ENCODE data around the gene TRABD2A.

Gene TRABD2A

GRCh38 chr2:84849271-84849952 lies 31.5 kb downstream of the TRABD2A start:
- DNase-seq: no peak

DNA sequence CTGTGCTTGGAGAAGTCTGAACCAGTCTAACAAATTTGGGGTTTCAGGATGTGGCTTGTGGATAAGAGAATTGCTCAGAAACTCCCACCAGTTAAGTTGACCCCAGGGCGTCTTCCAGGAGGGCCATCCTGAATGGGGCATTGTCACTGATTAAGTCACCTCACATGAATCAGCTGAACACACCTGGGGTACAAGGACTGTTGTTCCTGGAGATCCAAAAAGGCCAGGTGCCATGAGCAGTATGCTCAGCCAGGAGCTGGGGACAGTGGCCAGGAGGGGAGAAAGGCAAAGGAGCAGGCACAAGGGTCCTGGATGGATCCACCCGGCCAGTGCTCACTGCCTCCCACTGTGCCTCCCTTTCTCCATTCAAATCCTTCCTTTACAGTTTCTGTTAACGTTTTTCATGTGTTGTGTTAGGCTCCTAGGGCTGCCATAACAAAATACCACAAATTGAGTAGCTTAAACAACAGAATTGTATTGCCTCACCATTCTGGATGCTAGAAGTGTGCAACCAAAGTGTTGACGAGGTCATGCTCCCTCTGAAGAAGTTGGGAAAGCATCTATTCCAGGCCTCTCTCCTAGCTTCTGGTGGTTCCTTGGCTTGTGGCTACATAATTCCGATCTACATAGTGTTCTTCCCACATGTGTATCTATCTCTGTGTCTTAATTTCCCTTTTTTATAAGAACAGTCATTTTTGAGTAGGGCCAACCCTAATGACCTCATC lies 33.4 kb downstream of the TRABD2A start:
- no peak for DNase-seq

- DNase-seq: no peak
Observed at GRCh38 chr2:84846741-84847142, 34.1 kb downstream of the TRABD2A start.

GRCh38 chr2:84846041-84846663 lies 34.7 kb downstream of the TRABD2A start:
- no peak for DNase-seq

DNA sequence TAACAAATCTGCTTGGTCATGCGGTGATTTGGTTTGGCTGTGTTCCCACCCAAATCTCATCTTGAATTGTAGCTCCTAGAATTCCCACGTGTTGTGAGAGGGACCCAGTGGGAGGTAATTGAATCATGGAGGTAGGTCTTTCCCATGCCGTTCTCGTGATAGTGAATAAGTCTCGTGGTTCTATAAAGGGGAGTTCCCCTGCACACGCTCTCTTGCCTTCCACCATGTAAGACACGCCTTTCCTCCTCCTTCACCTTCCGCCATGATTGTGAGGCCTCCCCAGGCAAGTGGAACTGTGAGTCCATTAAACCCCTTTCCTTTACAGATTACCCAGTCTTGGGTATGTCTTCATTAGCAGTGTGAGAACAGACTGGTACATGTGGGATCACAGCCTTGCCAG lies 36.7 kb downstream of the TRABD2A start:
- no peak for DNase-seq

DNA sequence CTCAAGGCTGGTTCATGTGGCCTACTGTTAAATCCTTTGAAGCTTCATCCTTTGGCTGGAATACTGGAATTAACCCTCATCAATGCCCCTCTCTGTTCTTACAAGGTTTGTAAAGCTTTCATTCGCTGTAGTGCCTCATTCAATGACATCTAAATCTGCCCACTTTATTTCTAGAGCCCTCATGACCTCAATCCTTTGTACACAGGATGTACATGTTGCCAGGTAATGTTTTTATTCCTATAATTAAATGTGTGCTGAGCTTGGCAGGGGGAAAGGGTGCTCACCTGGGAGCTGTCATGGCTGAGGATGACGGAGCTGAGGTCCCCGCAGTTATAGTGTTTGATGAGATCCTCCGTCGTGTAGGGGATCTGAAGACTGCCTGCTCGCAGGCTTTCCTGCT lies 39.3 kb downstream of the TRABD2A start:
- DNase-seq: no peak

DNA sequence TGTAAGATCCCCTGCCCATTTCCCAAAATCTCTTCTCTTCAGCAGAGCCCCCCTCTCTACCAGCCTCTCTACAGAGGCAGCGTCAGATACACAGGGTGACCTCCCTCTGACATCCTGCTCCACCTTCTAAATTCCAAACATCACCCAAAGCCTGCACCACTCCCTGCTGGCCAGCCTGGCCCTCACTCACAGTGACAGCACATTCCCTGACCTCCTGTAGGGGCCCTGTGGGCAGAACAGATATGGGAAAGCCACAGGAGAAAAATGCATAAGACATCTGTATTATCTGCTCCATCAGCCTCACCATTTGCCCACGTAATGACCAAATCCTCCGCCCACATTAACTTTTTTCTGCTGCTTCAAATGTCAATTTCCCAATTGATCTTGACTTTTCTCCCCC lies 40.6 kb downstream of the TRABD2A start:
- DNase-seq: no peak

- DNase-seq: no peak
Observed at GRCh38 chr2:84839851-84840250, 41.0 kb downstream of the TRABD2A start.

DNA sequence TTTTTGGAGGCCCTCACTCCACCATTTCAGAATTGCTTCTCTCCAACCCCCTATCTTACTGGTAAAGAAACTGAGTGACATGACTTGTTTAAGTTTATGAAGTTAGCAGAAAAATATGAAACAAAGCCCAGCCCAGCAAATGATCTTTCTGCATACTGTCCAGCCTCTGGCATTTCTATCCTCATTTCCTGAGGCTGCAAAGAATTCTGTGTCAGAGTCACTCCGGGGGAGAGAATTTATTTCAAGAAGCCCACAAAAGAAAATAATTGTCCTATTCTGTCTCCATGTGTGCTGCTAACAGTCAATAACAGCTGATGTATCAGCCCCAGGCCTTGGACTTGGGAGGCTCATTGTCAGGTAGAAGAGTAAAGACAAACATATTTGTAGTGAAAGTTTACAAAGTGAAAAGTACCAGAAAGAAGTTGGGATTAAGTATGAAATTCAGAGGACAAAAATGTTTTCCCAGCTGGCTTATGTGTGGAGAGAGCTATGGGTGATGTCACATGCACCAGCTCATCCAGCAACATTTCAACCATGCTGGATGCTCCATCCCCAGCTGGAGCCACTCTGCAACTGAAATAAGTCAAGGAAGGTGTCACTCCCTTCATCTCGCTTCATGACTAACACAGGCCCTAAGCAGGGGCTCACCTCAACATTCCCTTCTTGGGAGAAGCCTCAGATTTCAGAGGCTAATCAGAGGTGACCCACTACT lies 42.3 kb downstream of the TRABD2A start:
- DNase-seq: no peak

GRCh38 chr2:84836215-84836614 lies 44.7 kb downstream of the TRABD2A start:
- no peak for DNase-seq

DNA sequence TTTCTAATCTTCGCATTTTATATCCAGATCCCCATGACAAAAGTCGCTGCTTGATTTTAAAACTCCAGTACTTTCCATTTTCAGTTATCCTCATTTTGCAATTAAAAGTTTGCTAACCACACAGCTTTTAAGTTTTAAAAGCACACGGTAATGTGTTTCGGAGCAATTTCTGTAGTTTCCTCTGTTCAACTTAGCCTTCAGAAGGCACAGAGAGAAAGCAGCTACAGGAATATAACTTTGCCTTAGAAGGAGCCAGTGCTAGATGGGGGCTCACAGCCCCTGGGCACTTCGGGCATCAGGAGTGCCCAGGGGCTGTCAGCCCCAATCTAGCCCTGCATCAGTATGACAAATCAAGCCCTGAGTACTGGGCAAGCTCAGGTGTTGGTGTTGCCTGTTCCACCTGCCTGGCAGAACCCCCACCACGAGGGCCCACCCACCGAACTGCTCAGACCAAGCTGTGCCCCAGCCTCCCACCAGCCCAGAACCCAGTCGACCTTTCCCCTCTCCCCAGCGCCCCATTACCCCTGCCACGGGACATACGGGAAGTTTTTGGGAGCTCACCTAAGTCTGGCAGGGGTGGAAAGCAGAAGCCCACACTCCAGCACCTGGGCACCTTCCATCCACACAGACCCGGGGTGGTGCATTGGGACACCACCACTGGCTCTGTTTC lies 47.3 kb downstream of the TRABD2A start:
- no peak for DNase-seq

DNA sequence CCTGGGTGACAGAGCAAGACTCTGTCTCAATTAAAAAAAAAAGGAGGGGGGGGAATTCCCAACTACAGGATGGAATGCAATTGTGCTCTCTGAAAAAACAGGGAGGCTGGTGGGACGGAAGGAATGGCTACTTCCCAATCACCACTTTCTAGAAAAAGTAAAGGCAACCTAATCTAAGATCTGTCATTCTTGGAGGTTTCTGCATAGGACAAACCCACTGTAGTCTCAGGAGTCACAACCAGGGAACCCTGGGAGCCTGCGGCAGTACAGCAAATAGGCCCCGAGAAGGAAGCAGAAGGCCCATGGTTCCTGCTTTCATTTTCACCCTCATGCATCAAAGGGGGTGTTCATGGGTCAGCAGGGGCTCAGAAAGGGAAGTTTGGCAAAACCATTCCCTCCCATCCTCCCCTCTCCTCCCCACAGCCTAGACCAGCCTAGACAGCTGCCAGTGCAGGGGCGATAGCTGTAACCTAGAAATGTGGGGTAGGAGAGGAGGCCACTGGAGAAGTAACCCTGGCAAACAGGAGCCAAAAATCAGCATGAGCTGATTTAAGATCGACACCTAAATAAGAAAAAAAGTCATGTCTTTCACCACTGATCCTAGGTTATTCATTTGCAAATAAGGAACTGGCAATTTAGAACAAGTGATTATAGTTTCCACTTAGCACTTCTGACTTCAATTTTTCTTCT lies 48.0 kb downstream of the TRABD2A start:
- no peak for DNase-seq

DNA sequence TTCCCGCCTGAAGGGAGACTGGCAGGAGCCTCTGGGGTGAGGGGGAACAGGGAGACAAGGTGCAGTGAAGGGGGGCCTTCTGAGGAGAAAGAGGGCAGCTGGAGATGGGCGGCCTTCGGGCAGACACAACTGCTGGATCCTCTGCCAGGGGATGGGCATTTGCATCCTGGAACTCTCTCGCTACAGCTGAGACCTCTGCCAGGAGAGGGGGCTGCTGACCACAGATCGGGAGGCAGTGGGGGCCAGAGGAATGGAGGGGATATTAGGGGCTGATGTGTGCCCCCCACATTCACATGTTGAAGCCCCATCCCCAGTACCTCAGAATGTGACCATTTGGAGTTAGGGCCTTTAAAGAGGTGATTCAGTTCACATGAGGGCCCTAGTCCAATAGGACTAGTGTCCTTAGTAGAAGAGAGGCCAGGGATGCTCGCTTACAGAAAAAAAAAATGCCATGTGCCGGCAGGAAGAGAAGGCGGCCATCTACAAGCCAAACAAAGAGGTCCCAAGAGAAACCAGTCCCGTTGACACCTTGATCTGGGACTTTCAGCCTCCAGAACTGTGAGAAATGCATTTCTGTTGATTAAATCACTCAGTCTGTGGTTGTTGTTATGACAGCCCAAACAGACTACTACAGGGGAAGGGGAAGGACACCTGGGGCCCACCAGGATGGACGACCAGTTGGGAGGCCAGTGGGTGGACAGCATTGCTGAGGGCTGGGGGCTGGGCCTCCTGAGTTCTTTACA lies 50.0 kb downstream of the TRABD2A start:
- DNase-seq: no peak

DNA sequence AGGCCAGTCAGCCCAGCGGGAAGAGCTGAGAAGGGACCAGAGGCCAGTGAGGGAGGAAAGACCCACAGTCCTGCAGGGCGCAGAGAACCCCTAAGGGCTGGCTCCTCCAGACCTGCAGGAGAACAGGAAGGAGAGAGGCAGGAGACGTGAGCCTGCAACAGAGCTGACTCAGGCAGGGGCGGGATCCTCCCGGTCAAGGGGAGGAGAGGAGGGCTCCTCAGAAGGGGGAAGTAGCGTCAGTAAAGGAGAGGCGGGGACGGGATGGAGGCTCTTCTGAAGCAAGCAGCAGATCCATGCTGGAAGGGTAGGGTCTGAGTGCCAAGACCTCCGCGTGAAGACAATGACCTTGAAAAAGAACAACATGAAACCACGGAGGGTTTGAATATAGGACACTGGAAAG lies 50.8 kb downstream of the TRABD2A start:
- DNase-seq: no peak

GRCh38 chr2:84829693-84830092 lies 51.2 kb downstream of the TRABD2A start:
- no peak for DNase-seq

DNA sequence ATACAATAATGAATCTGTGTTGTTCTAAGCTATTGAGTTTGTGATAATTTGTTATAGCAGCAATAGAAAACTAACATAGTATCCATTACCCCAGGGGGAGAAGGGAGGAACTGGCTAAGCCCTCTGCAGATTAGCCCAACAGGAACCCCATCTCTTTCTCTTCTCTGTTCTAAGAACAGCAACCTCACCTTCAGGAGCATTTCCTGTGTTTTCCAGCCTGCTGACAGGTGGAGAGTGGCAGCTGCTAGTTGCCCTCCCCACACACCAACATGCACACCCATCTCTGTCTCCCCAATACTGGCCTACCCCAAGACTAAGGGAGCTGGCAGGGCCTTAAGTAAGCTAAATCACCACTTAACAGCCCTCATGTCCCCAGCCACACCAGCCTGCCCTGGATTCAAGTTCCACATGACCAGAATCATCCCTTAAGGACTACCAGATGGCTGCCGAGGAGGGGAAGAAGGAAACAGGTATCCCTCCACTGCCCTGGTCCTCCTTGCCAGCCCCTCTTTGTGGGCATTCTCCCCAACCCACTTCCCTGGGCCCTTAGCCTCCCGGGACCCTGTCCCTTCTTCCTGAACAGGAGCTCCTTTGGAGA lies 52.8 kb downstream of the TRABD2A start:
- DNase-seq: no peak

GRCh38 chr2:84823788-84824187 lies 57.1 kb downstream of the TRABD2A start:
- DNase-seq: no peak

DNA sequence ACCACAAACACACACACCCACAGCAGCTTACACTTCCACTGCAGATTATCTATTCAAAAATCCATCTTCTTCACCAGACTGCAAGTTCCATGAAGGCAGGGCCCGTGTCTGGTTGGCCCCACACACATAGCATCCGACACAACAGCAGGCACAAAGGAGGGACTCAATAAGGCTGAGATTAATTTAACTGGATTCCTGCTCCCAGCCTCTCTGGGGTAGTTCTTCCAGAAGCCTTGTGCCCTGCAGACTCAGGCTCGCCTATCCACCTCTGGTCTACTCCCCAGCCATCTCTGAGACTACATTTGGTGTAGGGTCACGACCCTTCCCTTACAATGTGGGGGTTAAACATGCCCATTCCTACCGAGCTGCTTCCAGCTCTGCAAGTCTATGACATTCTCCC lies 57.7 kb downstream of the TRABD2A start:
- no peak for DNase-seq

- no peak for DNase-seq
Observed at GRCh38 chr2:84821806-84822205, 59.1 kb downstream of the TRABD2A start.

DNA sequence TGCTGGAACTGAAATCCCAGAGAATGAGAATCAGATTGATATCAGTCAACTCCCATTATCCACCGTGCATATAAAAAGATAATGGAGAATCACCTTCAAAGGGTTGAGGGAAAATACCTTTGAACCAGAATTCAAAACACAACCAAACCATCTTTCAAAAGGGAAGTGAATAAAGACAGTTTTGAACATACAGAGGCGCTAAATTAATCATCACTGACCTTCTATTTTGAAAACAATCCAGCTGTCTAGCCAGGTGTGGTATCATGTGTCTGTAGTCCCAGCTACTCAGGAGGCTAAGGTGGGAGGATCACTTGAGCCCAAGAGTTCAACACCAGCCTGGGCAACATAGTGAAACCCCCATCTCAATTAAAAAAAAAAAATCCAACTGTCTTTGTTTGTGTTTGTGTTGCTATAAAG lies 63.6 kb downstream of the TRABD2A start:
- no peak for DNase-seq

DNA sequence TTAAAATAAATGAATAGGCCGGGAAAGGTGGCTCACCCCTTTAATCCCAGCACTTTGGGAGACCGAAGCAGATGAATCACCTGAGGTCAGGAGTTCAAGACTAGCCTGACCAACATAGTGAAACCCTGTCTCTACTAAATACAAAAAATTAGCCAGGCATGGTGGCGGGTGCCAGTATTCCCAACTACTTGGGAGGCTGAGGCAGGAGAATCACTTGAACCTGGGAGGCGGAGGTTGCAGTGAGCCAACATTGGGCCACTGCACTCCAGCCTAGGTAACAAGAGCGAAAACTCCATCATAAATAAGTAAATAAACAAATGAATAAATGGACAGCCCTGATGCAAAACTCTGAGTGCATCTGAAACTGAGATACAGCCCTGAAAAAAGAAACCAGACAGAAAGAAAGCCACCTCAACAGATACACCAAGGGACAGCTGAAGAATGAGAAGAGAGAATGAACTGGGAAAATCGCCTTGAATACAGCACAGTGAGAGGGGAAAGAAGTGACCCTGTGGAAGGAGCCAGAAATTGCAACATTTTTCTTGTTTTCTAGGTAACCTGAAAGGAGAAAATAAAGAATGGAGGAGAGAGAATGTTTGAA lies 64.4 kb downstream of the TRABD2A start:
- no peak for DNase-seq

All from cortex of kidney (tissue), 1 donor.